VCaP (cell line): Measurements from ENCODE around the gene BCL2.

Experiments used
- H3K27ac ChIP-seq: fragments of 450-650 bp; 2 replicates; pipeline ENCODE4 v1.5.1; 2017
- TF ChIP-seq, protein P1 (sequence below): fragments of 450-650 bp; conservative IDR thresholded peaks from 2 replicates; pipeline ENCODE4 v1.5.1; 2017; ENCODE audit warnings: mild to moderate bottlenecking, moderate library complexity

Gene BCL2

DNA sequence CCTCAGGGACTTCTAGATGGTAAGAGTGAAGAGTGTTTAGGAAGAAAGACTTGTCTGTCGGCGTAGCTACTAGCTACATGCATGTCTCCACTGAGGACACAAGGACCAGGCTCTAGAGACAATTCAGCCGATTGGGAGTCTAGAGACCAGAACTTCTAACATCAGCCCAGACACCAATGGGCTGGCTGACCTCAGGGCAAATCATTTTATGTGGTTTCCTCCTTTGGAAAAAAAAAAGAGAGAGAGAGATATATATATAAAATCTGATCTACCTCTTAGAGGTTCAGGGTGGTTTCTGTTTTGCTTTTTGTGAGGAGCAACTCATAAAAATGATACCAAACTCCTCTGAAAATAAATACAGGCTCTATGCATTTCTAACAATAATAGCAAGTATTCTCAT lies 212.8 kb downstream of the BCL2 start:
- no peak overlapping the region for H3K27ac ChIP-seq
- TF ChIP-seq, protein P1, sequence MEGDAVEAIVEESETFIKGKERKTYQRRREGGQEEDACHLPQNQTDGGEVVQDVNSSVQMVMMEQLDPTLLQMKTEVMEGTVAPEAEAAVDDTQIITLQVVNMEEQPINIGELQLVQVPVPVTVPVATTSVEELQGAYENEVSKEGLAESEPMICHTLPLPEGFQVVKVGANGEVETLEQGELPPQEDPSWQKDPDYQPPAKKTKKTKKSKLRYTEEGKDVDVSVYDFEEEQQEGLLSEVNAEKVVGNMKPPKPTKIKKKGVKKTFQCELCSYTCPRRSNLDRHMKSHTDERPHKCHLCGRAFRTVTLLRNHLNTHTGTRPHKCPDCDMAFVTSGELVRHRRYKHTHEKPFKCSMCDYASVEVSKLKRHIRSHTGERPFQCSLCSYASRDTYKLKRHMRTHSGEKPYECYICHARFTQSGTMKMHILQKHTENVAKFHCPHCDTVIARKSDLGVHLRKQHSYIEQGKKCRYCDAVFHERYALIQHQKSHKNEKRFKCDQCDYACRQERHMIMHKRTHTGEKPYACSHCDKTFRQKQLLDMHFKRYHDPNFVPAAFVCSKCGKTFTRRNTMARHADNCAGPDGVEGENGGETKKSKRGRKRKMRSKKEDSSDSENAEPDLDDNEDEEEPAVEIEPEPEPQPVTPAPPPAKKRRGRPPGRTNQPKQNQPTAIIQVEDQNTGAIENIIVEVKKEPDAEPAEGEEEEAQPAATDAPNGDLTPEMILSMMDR: no peak

DNA sequence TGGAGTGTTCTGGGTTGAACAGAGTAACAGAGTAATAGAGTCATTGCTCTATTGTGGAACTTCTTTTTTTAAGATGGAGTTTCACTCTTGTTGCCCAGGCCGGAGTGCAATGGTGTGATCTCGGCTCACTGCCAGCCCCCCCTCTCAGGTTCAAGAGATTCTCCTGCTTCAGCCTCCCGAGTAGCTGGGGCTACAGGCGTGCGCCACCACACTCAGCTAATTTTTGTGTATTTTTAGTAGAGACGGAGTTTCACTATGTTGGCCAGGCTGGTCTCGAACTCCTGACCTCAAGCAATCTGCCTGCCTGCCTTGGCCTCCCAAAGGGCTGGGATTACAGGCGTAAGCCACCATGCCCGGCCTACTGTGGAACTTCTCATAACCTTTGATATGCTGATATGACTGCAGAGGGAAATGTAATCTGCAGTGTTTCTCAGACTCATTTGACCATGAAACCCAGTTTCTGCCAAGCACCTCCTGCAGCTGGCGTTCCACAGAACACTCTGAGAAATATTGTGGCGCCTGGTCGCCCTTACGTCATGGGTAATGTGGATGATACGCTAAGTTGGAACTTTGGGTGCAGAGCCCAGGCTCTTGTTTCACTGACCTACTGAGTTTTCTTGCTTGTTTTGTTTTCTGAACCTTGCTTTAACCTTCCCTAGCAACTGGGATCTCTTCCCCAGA lies 213.8 kb downstream of the BCL2 start:
- TF ChIP-seq, protein P1: no peak
- no peak overlapping the region for H3K27ac ChIP-seq

DNA sequence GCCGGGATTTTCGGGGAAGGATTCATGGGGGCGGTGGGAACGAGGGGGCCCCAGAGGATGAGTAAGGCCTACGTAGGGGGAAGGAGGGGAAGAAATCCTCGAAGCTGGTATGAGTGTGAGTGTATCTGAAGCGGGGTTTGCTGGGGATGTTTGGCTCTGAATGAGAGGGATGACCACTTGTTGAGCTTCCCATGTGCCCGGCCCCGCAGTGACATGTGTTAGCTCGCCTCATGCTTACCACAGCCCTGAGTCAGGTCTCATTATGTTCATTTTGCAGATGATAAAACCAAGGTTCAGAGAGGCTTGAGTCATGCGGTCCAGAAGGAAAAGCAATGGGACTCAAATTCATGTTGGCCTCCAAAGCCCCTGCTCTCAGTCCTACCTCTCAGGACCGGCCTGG lies 214.7 kb downstream of the BCL2 start:
- no peak overlapping the region for H3K27ac ChIP-seq
- TF ChIP-seq, protein P1: no peak

DNA sequence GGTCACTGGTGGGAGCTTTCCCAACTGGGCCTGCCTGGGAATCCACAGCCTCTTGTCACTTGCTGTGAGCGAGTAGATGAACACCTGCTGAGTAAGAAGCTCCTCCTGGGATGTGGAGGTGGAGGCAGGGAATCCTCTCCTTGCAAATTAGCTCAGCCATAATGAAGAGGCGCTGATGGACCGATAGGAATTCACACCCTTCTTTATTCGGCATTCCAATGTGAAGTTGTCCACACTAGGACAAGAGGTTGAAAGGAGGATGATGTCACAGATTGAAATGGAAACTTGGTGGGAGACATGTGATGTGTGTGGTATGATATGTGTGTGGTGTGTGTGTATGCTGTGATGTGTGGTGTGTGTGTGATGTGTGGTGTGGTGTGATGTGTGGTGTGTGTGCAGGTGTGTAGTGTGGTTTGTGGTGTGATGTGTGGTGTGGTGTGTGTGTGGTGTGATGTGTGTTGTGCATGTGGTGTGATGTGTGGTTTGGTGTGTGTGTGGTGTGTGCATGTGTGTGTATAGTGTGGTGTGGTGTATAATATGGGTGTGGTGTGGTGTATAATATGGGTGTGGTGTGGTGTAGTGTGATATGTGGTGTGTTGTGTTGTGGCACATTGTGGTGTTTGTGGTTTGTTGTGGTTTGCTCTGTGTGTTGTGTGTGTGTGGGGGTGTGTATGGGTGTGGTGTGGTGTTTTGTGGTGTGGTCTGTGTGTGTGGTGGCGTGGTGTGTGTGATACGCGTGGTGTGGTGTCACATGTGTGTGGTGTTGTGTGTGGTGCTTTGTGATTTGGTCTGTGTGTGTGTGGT lies 216.4 kb downstream of the BCL2 start:
- H3K27ac ChIP-seq: no peak overlapping the region
- TF ChIP-seq, protein P1: no peak

DNA sequence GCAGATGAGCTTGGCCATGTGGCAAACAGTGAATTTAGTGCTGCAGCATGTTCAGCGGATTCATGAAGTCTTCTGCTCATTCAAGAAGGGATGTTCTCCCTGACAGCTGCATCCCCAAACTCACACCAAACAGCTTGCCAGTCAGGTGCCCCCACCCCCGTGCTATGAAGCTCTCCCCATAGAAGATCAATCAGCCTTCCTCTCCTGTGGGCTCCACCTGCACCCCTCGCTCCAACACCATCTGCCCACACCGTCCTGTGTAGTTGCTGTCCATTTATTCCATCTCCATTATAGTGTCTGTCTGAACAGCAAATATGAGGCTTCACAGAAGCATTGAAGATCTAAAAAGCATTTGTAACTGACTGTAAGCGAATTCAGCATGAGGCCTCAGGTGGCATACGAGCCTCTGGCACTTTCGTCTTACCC lies 218.9 kb downstream of the BCL2 start:
- H3K27ac ChIP-seq: no peak overlapping the region
- TF ChIP-seq, protein P1: no peak

DNA sequence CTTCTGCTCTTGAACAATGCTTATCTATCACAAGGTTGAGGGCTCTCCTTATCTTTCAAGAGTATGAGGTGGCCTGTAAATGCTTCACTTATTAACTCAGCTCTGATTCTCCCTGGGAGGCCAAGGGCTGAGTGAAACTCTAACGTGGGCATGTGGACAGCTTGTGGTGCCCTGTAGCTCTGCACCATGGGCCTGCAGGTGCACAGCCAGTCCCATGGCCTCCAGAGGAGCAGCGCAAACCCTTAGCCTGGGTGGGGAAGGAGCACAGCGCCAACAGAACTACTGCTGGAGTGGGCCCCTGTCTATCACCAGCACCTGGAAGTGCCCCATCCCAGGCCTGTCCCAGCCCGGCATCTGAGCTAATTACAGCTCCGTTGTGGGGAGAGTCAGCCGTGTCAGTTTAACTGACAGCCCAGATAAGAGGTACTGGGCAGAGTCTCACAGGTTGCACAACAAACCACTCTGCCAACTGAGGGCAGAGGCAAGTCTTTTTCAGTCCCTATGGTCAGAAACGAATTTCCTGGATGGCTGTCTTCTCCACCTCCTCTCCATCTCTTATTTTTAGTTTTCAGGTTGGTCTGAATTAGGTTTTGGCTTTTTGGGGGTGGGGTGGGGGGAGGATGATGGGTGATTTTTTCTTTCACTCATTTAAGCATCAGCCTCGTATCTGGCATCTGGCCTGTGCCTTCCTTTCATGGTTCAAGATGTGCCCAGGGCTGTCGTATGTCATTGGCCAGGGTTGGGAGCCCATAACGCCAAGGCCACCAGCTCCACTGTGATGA lies 219.5 kb downstream of the BCL2 start:
- H3K27ac ChIP-seq: no peak overlapping the region
- TF ChIP-seq, protein P1: no peak
